SK-N-SH treated with all-trans-retinoic acid at 6 μM for 48 hours (cell line): ENCODE measurements around the gene GEMIN5.

ENCODE experiments used
- ATAC-seq: fragments of 200-7000 bp; cut with Tn5 transposase; 3 replicates; pipeline ENCODE4 v1.9.1; 2020; ENCODE audit warnings: mild to moderate bottlenecking, moderate library complexity
- BACH2 ChIP-seq: fragments of 250-450 bp; sonication (Bioruptor Pico); IDR thresholded peaks from 2 replicates; pipeline ENCODE4 v1.9.0; 2021; ENCODE audit warnings: mild to moderate bottlenecking, borderline replicate concordance
- CSDC2 ChIP-seq: fragments of 250-450 bp; sonication (Bioruptor Pico); IDR thresholded peaks from 2 replicates; pipeline ENCODE4 v1.5.0; 2020; ENCODE audit warnings: mild to moderate bottlenecking, moderate library complexity
- ESRRG ChIP-seq: fragments of 250-450 bp; sonication (Bioruptor Pico); IDR thresholded peaks from 2 replicates; pipeline ENCODE4 v1.6.1; 2021; ENCODE audit warnings: mild to moderate bottlenecking
- GLIS3 ChIP-seq: fragments of 250-450 bp; sonication (Bioruptor Pico); IDR thresholded peaks from 2 replicates; pipeline ENCODE4 v1.5.0; 2020; ENCODE audit warnings: mild to moderate bottlenecking, moderate library complexity
- ISL1 ChIP-seq: fragments of 250-450 bp; sonication (Bioruptor Pico); IDR thresholded peaks from 2 replicates; pipeline ENCODE4 v2.1.2; 2022; ENCODE audit warnings: mild to moderate bottlenecking, moderate library complexity
- OSR1 ChIP-seq: fragments of 250-450 bp; sonication (Bioruptor Pico); IDR thresholded peaks from 2 replicates; pipeline ENCODE4 v1.8.0; 2022; ENCODE audit warnings: moderate library complexity, mild to moderate bottlenecking, inconsistent platforms
- PPARA ChIP-seq: fragments of 250-450 bp; sonication (Bioruptor Pico); IDR thresholded peaks from 2 replicates; pipeline ENCODE4 v1.5.0; 2020; ENCODE audit warnings: mild to moderate bottlenecking, borderline replicate concordance
- RARB ChIP-seq: fragments of 250-450 bp; sonication (Bioruptor Pico); IDR thresholded peaks from 2 replicates; pipeline ENCODE4 v1.8.0; 2021; ENCODE audit warnings: mild to moderate bottlenecking, moderate library complexity
- SNAI2 ChIP-seq: fragments of 250-450 bp; sonication (Bioruptor Pico); IDR thresholded peaks from 2 replicates; pipeline ENCODE4 v1.5.0; 2020; ENCODE audit warnings: mild to moderate bottlenecking, moderate library complexity
- TCF4 ChIP-seq: fragments of 250-450 bp; sonication (Bioruptor Pico); IDR thresholded peaks from 2 replicates; pipeline ENCODE4 v1.8.0; 2021; ENCODE audit warnings: mild to moderate bottlenecking, moderate library complexity, borderline replicate concordance
- TOX ChIP-seq: fragments of 250-450 bp; sonication (Bioruptor Pico); IDR thresholded peaks from 2 replicates; pipeline ENCODE4 v1.8.0; 2021; ENCODE audit warnings: mild to moderate bottlenecking, moderate library complexity, borderline replicate concordance
- ZC3H10 ChIP-seq: fragments of 250-450 bp; sonication (Bioruptor Pico); IDR thresholded peaks from 2 replicates; pipeline ENCODE4 v1.5.1; 2021; ENCODE audit warnings: mild to moderate bottlenecking, moderate library complexity
- ZFP3 ChIP-seq: fragments of 250-450 bp; sonication (Bioruptor Pico); IDR thresholded peaks from 2 replicates; pipeline ENCODE4 v1.5.0; 2020; ENCODE audit warnings: mild to moderate bottlenecking, moderate library complexity
- ZFP30 ChIP-seq: fragments of 450-650 bp; formaldehyde crosslinking; IDR thresholded peaks from 2 replicates; pipeline ENCODE4 v1.5.0; 2022; ENCODE audit warnings: mild to moderate bottlenecking, moderate library complexity
- ZNF565 ChIP-seq: fragments of 450-650 bp; formaldehyde crosslinking; conservative IDR thresholded peaks from 2 replicates; pipeline ENCODE4 v1.5.0; 2020; ENCODE audit warnings: low read depth, mild to moderate bottlenecking, moderate library complexity
- ZNF70 ChIP-seq: fragments of 450-650 bp; formaldehyde crosslinking; IDR thresholded peaks from 2 replicates; pipeline ENCODE4 v1.5.0; 2020; ENCODE audit warnings: mild to moderate bottlenecking, moderate library complexity
- ZNF8 ChIP-seq: fragments of 450-650 bp; formaldehyde crosslinking; IDR thresholded peaks from 2 replicates; pipeline ENCODE4 v1.5.0; 2020; ENCODE audit warnings: mild to moderate bottlenecking, moderate library complexity
- TF ChIP-seq, protein P1 (sequence below): fragments of 250-450 bp; sonication (Bioruptor Pico); IDR thresholded peaks from 2 replicates; pipeline ENCODE4 v1.5.0; 2020; ENCODE audit warnings: mild to moderate bottlenecking, moderate library complexity
- TF ChIP-seq, protein P2 (sequence below): fragments of 250-450 bp; sonication (Bioruptor Pico); IDR thresholded peaks from 2 replicates; pipeline ENCODE4 v1.8.0; 2021; ENCODE audit warnings: low read depth, mild to moderate bottlenecking, moderate library complexity, borderline replicate concordance
- TF ChIP-seq, protein P3 (sequence below): fragments of 250-450 bp; sonication (Bioruptor Pico); IDR thresholded peaks from 2 replicates; pipeline ENCODE4 v1.5.1; 2020; ENCODE audit warnings: low read depth, mild to moderate bottlenecking, moderate library complexity

Gene GEMIN5

DNA sequence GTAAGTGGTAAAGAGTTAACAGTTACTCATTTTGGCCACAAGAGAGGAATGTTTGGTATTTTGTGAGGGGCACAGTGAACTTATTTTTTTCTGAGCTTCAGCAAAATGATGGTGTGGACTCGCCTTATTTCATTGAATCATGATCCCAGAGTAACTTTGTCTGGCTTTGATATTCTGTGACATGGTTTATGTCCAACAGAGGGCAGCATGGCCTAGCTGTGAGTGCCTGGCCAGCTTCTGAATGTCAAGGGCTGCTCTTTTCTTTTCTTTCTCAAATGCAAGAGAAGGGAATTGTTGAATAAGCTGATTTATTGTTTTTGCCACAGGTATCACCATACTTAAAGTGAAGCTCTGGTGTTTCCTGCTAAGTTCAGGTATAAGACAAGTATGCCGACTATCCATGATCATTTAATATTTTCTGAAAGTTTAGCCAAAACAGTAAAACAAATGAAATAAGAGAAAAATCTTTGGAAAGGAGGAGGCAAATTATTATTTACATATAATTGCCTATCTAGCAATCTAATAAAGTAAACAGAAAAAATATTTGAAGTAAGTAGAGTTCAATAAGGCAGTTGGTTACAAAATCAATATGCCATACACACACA is 34.6 kb upstream of the GEMIN5 start:
- ATAC-seq = peak; percentile 90
- TF ChIP-seq TCF4 = no peak
- TF ChIP-seq, protein P1, sequence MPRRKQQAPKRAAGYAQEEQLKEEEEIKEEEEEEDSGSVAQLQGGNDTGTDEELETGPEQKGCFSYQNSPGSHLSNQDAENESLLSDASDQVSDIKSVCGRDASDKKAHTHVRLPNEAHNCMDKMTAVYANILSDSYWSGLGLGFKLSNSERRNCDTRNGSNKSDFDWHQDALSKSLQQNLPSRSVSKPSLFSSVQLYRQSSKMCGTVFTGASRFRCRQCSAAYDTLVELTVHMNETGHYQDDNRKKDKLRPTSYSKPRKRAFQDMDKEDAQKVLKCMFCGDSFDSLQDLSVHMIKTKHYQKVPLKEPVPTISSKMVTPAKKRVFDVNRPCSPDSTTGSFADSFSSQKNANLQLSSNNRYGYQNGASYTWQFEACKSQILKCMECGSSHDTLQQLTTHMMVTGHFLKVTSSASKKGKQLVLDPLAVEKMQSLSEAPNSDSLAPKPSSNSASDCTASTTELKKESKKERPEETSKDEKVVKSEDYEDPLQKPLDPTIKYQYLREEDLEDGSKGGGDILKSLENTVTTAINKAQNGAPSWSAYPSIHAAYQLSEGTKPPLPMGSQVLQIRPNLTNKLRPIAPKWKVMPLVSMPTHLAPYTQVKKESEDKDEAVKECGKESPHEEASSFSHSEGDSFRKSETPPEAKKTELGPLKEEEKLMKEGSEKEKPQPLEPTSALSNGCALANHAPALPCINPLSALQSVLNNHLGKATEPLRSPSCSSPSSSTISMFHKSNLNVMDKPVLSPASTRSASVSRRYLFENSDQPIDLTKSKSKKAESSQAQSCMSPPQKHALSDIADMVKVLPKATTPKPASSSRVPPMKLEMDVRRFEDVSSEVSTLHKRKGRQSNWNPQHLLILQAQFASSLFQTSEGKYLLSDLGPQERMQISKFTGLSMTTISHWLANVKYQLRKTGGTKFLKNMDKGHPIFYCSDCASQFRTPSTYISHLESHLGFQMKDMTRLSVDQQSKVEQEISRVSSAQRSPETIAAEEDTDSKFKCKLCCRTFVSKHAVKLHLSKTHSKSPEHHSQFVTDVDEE (CRISPR knock-in tag) = no peak
- no peak for TF ChIP-seq ZNF70 (CRISPR knock-in tag)
- no peak for TF ChIP-seq ZNF8 (CRISPR knock-in tag)
- TF ChIP-seq OSR1 (CRISPR knock-in tag) = no peak

DNA sequence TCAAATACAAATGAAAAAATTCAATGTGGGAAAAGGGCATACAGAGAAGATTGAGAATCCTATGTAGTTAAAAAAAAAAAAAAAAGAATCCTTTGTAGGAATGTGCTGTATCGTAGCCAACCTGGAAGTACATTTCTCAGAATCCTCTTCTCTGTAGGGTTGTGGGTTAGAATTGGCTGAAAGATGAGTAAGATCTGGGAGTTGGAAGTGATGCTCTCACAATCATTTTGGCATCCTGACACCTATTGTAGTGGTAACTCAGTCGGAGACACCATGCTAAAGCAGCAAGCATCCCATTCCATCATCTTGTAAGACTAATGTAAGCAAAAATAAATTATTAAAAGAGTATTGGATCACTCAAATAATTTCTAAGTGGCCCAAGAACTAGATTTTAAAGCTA is 33.5 kb upstream of the GEMIN5 start:
- TF ChIP-seq, protein P2, sequence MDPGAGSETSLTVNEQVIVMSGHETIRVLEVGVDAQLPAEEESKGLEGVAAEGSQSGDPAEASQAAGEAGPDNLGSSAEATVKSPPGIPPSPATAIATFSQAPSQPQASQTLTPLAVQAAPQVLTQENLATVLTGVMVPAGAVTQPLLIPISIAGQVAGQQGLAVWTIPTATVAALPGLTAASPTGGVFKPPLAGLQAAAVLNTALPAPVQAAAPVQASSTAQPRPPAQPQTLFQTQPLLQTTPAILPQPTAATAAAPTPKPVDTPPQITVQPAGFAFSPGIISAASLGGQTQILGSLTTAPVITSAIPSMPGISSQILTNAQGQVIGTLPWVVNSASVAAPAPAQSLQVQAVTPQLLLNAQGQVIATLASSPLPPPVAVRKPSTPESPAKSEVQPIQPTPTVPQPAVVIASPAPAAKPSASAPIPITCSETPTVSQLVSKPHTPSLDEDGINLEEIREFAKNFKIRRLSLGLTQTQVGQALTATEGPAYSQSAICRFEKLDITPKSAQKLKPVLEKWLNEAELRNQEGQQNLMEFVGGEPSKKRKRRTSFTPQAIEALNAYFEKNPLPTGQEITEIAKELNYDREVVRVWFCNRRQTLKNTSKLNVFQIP (CRISPR knock-in tag) = no peak
- ATAC-seq = no peak

DNA sequence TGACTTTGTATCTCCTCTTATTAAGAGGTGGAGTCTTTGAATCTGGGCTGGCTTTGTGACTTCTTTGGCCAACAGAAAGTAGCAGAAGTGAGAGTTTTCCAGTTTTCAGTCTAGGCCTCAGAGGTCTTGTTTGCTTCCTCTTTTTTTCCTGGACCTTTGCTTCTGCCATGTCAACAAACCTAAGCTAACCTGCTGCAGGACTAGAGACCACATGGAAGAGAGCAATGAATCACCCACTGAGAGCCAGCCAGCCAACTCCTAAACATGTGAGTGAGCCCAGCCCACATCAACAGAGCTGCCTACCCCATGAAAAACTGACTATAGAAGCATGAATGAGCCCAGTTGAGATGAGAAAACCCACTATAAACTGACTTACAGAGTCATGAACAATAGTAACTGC is 32.7 kb upstream of the GEMIN5 start:
- no peak for TF ChIP-seq RARB (CRISPR knock-in tag)
- TF ChIP-seq ZC3H10 (CRISPR knock-in tag) = no peak
- no peak for TF ChIP-seq ISL1
- TF ChIP-seq ZFP3 (CRISPR knock-in tag) = peak; percentile 72
- no peak for TF ChIP-seq ZNF8 (CRISPR knock-in tag)
- no peak for TF ChIP-seq SNAI2 (CRISPR knock-in tag)
- TF ChIP-seq GLIS3 (CRISPR knock-in tag) = no peak
- ATAC-seq = no peak

DNA sequence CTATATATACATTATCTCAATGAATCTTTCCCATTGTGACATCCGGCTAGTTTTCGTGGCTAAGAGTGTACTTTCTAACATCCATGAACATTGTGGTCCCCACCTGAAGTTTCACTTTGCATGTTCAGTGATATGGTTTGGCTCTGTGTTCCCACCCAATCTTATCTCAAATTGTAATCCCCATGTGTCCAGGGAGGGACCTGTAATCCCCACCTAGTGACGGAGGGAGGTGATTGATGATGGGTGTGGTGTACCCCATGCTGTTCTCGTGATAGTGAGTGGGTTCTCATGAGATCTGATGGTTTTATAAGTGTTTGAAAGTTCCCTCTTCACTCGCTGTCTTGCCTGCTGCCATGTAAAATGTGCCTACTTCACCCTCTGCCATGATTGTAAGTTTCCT is 30.9 kb upstream of the GEMIN5 start:
- ATAC-seq = no peak
- TF ChIP-seq ESRRG (CRISPR knock-in tag) (no peak), TCF4 (no peak), TOX (CRISPR knock-in tag) (no peak), ZNF70 (CRISPR knock-in tag) (no peak), OSR1 (CRISPR knock-in tag) (no peak), PPARA (CRISPR knock-in tag) (no peak), BACH2 (CRISPR knock-in tag) (no peak), ZFP30 (CRISPR knock-in tag) (no peak), CSDC2 (CRISPR knock-in tag) (no peak), GLIS3 (CRISPR knock-in tag) (no peak), ZC3H10 (CRISPR knock-in tag) (no peak), ZNF565 (CRISPR knock-in tag) (no peak)
- TF ChIP-seq, protein P3, sequence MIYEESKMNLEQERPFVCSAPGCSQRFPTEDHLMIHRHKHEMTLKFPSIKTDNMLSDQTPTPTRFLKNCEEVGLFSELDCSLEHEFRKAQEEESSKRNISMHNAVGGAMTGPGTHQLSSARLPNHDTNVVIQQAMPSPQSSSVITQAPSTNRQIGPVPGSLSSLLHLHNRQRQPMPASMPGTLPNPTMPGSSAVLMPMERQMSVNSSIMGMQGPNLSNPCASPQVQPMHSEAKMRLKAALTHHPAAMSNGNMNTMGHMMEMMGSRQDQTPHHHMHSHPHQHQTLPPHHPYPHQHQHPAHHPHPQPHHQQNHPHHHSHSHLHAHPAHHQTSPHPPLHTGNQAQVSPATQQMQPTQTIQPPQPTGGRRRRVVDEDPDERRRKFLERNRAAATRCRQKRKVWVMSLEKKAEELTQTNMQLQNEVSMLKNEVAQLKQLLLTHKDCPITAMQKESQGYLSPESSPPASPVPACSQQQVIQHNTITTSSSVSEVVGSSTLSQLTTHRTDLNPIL (CRISPR knock-in tag) = no peak
- TF ChIP-seq, protein P2 (CRISPR knock-in tag) = no peak
- TF ChIP-seq, protein P1 (CRISPR knock-in tag) = no peak
- TF ChIP-seq, all 23 proteins: peak for 0
